DOHH2 (cell line): ENCODE data around the gene NDUFC1.

Experiments used
- H3F3A ChIP-seq: fragments of 200-600 bp; sonication (generic), shearing (Covaris generic); 2 replicates; pipeline ENCODE4 v1.6.0; 2016; ENCODE audit warnings: antibody characterized with exemption, mild to moderate bottlenecking; ENCODE audit not compliant: control insufficient read depth, insufficient read depth
- H3K27ac ChIP-seq: fragments of 200-600 bp; sonication (generic); 2 replicates; pipeline ENCODE4 v1.5.1; 2014; ENCODE audit warnings: low read depth, mild to moderate bottlenecking, low read length, moderate library complexity
- H3K27me3 ChIP-seq: fragments of 200-600 bp; sonication (generic); 2 replicates; pipeline ENCODE4 v1.6.1; 2014; ENCODE audit warnings: mild to moderate bottlenecking, low read length, mixed read lengths; ENCODE audit not compliant: control insufficient read depth
- H3K36me3 ChIP-seq: fragments of 200-600 bp; sonication (generic); 2 replicates; pipeline ENCODE4 v1.6.1; 2014; ENCODE audit warnings: mild to moderate bottlenecking, low read length, moderate library complexity, mixed read lengths; ENCODE audit not compliant: control insufficient read depth
- H3K4me1 ChIP-seq: fragments of 200-600 bp; sonication (generic); 2 replicates; pipeline ENCODE4 v1.6.1; 2014; ENCODE audit warnings: mild to moderate bottlenecking, low read length, mixed read lengths; ENCODE audit not compliant: control insufficient read depth
- H3K4me2 ChIP-seq: fragments of 200-600 bp; sonication (generic); 2 replicates; pipeline ENCODE4 v1.6.0; 2014; ENCODE audit warnings: mild to moderate bottlenecking, low read length, moderate library complexity
- H3K4me3 ChIP-seq: fragments of 200-600 bp; sonication (generic); 2 replicates; pipeline ENCODE4 v1.5.1; 2014; ENCODE audit warnings: mild to moderate bottlenecking, low read length, mixed read lengths
- H3K79me2 ChIP-seq: fragments of 200-600 bp; sonication (generic); 2 replicates; pipeline ENCODE4 v1.6.1; 2014; ENCODE audit warnings: mild to moderate bottlenecking, low read length, mixed read lengths; ENCODE audit not compliant: control insufficient read depth
- H3K9me2 ChIP-seq: fragments of 200-600 bp; sonication (generic); replicated peaks from 2 replicates; pipeline ENCODE4 v1.6.1; 2014; ENCODE audit warnings: mild to moderate bottlenecking, low read length, mixed read lengths; ENCODE audit not compliant: control insufficient read depth
- H3K9me3 ChIP-seq: fragments of 200-600 bp; sonication (generic); 2 replicates; pipeline ENCODE4 v1.6.1; 2014; ENCODE audit warnings: antibody characterized with exemption, low read length, mixed read lengths; ENCODE audit not compliant: control insufficient read depth, insufficient read depth
- H4K20me1 ChIP-seq: fragments of 200-600 bp; sonication (generic); 2 replicates; pipeline ENCODE4 v1.6.0; 2014; ENCODE audit warnings: low read depth, mild to moderate bottlenecking, antibody characterized with exemption, low read length, moderate library complexity; ENCODE audit not compliant: control insufficient read depth, insufficient read depth
- EZH2phosphoT487 ChIP-seq: fragments of 200-600 bp; sonication (generic); IDR thresholded peaks from 2 replicates; pipeline ENCODE4 v1.6.1; 2017; ENCODE audit warnings: borderline replicate concordance, mild to moderate bottlenecking, antibody characterized with exemption, low read length, moderate library complexity, mixed read lengths
- TF ChIP-seq, protein P1 (sequence below): fragments of 200-600 bp; sonication (generic); IDR thresholded peaks from one replicate; pipeline ENCODE4 v1.5.1; 2014; ENCODE audit warnings: antibody characterized with exemption, mild to moderate bottlenecking, low read depth, low read length; ENCODE audit not compliant: poor library complexity, severe bottlenecking

The NDUFC1 gene

DNA sequence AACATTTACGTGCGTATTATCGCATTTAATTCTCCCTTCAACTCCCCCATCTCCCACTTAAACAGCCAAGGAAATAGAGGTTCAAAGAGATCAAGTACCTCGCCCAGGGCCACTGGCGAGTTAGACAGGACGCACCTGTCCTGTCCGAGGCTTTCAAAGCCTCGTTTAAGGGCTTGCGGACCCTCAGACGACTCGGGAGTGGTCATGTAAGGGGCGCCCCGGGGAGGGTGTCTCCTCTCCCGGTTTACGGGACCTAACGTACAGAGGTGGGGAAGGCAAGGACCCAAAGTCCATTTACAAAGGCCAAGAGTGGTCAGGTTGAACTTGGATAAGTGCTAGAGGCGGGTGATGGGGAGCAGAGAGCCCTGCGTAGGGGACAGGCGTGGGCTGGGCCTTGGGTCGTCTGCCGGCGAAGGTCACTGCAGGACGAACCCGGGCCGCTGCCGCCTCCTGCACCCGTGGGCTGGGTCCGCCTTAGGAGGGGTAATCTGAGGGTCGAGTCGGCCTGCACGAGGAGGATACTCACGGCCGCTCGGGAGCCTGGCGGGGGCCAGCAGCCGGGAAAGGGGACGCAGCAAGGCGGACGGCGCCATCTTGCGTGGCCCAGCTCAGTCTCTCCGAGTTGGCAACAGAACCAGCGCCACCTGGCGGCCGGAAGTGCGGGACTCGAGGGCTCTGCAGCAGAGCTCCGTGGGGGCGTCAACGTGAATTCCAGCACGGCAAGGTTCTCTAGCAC lies 6.9 kb downstream of the NDUFC1 start:
- Histone ChIP-seq H3F3A (no peaks in the 10 kb centered on the region), H3K4me3 (peak overlapping the region; percentile 83), H3K4me1 (peaks cover 34% of the 10 kb centered on the region)

GRCh38 chr4:139286186-139286698 lies 16.0 kb downstream of the NDUFC1 start:
- Histone ChIP-seq H3K4me3 (no peak overlapping the region), H3K9me2 (no peaks in the 10 kb centered on the region), H3K4me2 (no peak overlapping the region), H3F3A (no peaks in the 10 kb centered on the region; the same call in none of the 2 replicates), H3K9me3 (peaks cover 9% of the 10 kb centered on the region; the same call in 1 of the 2 replicates), H3K27ac (no peak overlapping the region), H3K27me3 (0 out of 2 replicates have a peak, but pooled peaks cover under 1% of the 10 kb centered on the region), H4K20me1 (no peaks in the 10 kb centered on the region), H3K79me2 (no peaks in the 10 kb centered on the region), H3K36me3 (peaks cover 7% of the 10 kb centered on the region), H3K4me1 (no peaks in the 10 kb centered on the region)
- TF ChIP-seq EZH2phosphoT487: no peak
- TF ChIP-seq, protein P1, sequence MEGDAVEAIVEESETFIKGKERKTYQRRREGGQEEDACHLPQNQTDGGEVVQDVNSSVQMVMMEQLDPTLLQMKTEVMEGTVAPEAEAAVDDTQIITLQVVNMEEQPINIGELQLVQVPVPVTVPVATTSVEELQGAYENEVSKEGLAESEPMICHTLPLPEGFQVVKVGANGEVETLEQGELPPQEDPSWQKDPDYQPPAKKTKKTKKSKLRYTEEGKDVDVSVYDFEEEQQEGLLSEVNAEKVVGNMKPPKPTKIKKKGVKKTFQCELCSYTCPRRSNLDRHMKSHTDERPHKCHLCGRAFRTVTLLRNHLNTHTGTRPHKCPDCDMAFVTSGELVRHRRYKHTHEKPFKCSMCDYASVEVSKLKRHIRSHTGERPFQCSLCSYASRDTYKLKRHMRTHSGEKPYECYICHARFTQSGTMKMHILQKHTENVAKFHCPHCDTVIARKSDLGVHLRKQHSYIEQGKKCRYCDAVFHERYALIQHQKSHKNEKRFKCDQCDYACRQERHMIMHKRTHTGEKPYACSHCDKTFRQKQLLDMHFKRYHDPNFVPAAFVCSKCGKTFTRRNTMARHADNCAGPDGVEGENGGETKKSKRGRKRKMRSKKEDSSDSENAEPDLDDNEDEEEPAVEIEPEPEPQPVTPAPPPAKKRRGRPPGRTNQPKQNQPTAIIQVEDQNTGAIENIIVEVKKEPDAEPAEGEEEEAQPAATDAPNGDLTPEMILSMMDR: no peak

More for the DNA sequence above, 6.9 kb downstream of the NDUFC1 start:
- Histone ChIP-seq H3K36me3 (peaks cover 24% of the 10 kb centered on the region), H3K9me2 (no peaks in the 10 kb centered on the region), H3K27me3 (no peaks in the 10 kb centered on the region), H3K9me3 (no peaks in the 10 kb centered on the region), H3K27ac (peak overlapping the region; percentile 43), H4K20me1 (no peaks in the 10 kb centered on the region), H3K79me2 (peaks cover 26% of the 10 kb centered on the region), H3K4me2 (peak overlapping the region; percentile 81)
- TF ChIP-seq, protein P1: peak; percentile 85
- TF ChIP-seq EZH2phosphoT487: no peak

GRCh38 chr4:139282721-139283075 lies 19.6 kb downstream of the NDUFC1 start:
- Histone ChIP-seq H3K36me3 (no peaks in the 10 kb centered on the region), H3K4me1 (0 out of 2 replicates have a peak, but pooled peaks cover 3% of the 10 kb centered on the region), H3K27ac (no peak overlapping the region), H3K27me3 (peaks cover 22% of the 10 kb centered on the region), H3K79me2 (no peaks in the 10 kb centered on the region), H3K4me2 (no peak overlapping the region), H3K9me3 (peaks cover 9% of the 10 kb centered on the region; the same call in 1 of the 2 replicates), H3K4me3 (no peak overlapping the region), H3K9me2 (no peaks in the 10 kb centered on the region), H3F3A (no peaks in the 10 kb centered on the region; the same call in 1 of the 2 replicates), H4K20me1 (no peaks in the 10 kb centered on the region)
- TF ChIP-seq, protein P1: no peak
- no peak for TF ChIP-seq EZH2phosphoT487
